ENCODE measurements around the gene HCFC1R1.

HCFC1R1 gene

GRCh38 chr16:2985893-2986355, 37.8 kb downstream of the HCFC1R1 start:
- TF ChIP-seq, protein P1, sequence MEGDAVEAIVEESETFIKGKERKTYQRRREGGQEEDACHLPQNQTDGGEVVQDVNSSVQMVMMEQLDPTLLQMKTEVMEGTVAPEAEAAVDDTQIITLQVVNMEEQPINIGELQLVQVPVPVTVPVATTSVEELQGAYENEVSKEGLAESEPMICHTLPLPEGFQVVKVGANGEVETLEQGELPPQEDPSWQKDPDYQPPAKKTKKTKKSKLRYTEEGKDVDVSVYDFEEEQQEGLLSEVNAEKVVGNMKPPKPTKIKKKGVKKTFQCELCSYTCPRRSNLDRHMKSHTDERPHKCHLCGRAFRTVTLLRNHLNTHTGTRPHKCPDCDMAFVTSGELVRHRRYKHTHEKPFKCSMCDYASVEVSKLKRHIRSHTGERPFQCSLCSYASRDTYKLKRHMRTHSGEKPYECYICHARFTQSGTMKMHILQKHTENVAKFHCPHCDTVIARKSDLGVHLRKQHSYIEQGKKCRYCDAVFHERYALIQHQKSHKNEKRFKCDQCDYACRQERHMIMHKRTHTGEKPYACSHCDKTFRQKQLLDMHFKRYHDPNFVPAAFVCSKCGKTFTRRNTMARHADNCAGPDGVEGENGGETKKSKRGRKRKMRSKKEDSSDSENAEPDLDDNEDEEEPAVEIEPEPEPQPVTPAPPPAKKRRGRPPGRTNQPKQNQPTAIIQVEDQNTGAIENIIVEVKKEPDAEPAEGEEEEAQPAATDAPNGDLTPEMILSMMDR (IDR thresholded peaks at IDR 0.05; ENCODE audit: control insufficient read depth, insufficient read depth, low read depth, low read length, missing control alignments), result no peak
- DNase-seq (ENCODE audit: low read depth), result no peak
- no peak overlapping the region for H3K4me3 ChIP-seq (ENCODE audit: control insufficient read depth, low read depth, low read length)

GRCh38 chr16:2985462-2985861, 38.3 kb downstream of the HCFC1R1 start:
- TF ChIP-seq, protein P1 (IDR thresholded peaks at IDR 0.05; ENCODE audit: control insufficient read depth, insufficient read depth, low read depth, low read length, missing control alignments), result no peak
- no peak for DNase-seq (ENCODE audit: low read depth)
- H3K4me3 ChIP-seq (ENCODE audit: control insufficient read depth, low read depth, low read length), result no peak overlapping the region

DNA sequence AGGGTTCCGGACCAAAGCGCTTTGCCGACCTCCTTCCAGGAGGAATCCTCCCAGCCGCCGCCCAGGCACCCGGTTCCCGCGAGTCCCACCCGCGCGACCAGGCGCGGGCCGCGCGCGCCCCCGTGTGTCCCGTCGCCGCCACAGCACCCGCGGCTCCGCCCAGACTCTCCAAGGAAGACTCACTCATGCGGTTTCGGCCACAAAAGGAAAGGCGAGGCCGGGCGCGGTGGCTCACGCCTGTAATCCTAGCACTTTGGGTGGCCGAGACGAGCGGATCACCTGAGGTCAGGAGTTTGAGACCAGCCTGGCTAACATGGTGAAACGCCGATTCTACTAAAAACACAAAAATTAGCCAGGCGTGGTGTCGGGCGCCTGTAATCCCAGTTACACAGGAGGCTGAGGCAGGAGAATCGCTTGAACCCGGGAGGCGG, 40.0 kb downstream of the HCFC1R1 start:
- TF ChIP-seq, protein P1 (IDR thresholded peaks at IDR 0.05; ENCODE audit: control insufficient read depth, insufficient read depth, low read depth, low read length, missing control alignments), result peak; percentile 49
- no peak for DNase-seq (ENCODE audit: low read depth)
- peak overlapping the region; percentile 24 for H3K4me3 ChIP-seq (ENCODE audit: control insufficient read depth, low read depth, low read length)

DNA sequence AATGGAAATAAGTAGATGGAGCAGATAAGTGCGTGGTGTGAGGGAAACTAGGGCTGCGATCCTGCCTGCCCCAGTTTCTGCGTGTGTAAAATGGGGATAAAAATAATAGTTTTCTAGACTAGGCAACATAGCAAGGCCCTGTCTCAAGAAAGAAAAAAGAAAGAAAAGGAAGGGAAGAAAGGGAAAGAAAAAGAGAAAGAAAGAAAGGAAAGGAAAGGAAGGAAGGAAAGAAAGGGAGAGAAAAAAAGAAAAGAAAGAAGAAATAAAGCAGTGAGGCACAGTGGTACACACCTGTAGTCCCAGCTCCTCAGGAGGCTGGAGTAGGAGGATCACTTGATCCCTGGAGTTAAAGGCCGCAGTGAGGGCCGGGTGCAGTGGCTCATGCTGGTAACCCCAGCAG, 41.3 kb downstream of the HCFC1R1 start:
- TF ChIP-seq, protein P1 (IDR thresholded peaks at IDR 0.05; ENCODE audit: control insufficient read depth, insufficient read depth, low read depth, low read length, missing control alignments), result no peak
- H3K4me3 ChIP-seq (ENCODE audit: control insufficient read depth, low read depth, low read length), result no peak overlapping the region
- DNase-seq (ENCODE audit: low read depth), result no peak

DNA sequence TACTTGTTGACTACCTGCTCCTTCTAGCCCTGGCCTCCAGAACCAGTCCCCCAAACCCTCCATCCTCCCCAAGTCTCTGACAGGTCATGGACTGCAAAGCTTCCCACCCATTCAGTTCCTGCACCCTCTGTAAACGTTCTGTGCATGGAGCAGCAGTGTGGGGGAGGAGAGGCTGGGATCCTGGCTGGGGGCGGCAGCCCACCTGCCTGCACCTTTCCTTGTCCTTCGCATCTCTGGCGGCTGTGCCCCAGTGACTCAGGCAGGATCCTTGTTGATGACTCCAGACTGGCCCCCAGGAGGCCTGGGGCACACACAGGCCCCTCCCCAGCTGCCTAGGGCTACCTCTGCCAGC, 41.9 kb downstream of the HCFC1R1 start:
- DNase-seq (ENCODE audit: low read depth), result no peak
- H3K4me3 ChIP-seq (ENCODE audit: control insufficient read depth, low read depth, low read length), result no peak overlapping the region
- TF ChIP-seq, protein P1 (IDR thresholded peaks at IDR 0.05; ENCODE audit: control insufficient read depth, insufficient read depth, low read depth, low read length, missing control alignments), result no peak

DNA sequence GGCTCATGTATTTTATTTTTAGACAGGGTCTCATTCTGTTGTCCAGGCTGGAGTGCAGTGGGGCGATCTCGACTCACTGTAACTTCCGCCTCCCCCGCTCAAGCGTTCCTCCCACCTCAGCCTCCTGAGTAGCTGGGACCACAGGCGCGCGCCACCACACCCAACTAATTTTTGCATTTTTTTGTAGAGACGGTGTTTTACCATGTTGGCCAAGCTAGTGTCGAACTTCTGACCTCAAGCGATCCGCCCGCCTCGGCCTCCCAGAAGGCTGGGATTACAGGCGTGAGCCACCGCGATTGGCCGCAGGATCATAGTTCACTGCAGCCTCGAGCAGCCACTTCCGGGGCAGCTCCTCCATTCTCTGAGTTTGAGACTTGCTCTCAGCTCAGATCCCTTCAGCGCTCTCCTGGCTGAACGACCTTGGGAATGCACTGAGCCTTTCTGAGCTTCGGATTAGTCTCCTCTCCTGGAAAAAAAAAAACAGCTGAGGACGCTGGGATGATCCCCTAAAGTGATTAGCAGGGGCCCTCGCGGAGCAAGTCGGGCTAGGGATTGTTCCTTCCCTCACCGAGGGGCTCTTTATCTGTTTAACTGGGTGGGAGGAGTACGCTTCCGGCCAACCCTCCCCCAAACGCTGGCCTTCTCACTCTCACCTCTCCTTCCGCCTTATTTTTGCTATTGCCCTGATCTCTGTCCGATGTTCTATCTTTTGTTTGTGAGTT, 42.4 kb downstream of the HCFC1R1 start:
- DNase-seq (ENCODE audit: low read depth), result no peak
- H3K4me3 ChIP-seq (ENCODE audit: control insufficient read depth, low read depth, low read length), result no peak overlapping the region; the same call in 1 of the 2 replicates
- TF ChIP-seq, protein P1 (IDR thresholded peaks at IDR 0.05; ENCODE audit: control insufficient read depth, insufficient read depth, low read depth, low read length, missing control alignments), result no peak

All from AG09309 (cell line).